NCI-H1436 (cell line): ENCODE data around the gene FLNB.
"Not testable (repeated sequence)": the region's sequence is repeated elsewhere in the genome, so short reads cannot be mapped to it uniquely, and the experiment has no call there.

ENCODE experiments used
- DNase-seq: peaks from one replicate; lab custom pipeline; 2025; lab: John Stamatoyannopoulos, UW

Gene FLNB

GRCh38 chr3:58052373-58053273 is 44.4 kb downstream of the FLNB start:
- DNase-seq: no peak

- DNase-seq: no peak
Measured at GRCh38 chr3:58054652-58055051, 46.4 kb downstream of the FLNB start.

- no peak for DNase-seq
Measured at GRCh38 chr3:58055314-58055713, 47.1 kb downstream of the FLNB start.

GRCh38 chr3:58055891-58056290 is 47.7 kb downstream of the FLNB start:
- not testable (repeated sequence) for DNase-seq

DNA sequence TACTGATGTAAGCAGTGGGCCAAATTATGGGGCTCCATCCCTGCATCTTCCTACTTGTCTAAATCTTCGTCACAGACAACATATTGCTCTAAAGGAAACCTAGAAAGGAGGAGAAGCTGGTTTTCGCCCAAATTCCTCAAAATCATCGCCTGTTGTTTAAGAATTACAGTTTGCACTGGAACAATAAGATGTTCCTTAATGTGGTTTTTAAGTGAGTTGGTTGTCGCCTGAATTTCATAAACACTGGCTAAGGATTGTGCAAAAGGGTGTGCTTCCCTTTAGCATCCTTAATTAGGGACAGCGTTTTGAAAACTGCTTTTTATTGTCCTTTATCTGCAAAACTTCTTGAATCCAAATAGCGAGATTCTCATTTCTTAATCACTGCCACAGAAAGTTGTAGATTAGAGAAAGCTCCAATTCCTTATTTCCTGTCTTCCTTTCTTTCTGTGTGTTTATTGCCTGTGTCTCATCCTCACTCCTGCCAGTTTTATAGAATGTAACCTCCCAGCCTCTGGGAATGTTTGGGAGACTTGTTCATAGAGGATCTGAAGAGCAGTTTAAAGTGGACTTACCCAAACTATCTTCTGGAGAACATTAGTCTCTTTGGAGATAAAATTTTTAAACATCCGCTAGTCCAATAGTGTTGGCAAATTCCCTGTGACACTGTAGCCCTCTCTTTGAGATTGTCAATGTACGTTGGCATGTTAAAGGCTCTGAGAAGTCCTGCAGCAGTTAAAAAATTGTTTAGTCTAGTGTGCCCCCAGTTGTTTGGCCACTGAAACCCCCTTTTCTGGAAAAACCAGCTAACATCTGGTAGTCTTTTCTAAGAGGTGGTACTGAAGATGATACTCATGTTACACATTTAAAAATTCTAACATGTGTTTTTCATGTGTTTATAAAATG is 50.4 kb downstream of the FLNB start:
- DNase-seq: no peak

DNA sequence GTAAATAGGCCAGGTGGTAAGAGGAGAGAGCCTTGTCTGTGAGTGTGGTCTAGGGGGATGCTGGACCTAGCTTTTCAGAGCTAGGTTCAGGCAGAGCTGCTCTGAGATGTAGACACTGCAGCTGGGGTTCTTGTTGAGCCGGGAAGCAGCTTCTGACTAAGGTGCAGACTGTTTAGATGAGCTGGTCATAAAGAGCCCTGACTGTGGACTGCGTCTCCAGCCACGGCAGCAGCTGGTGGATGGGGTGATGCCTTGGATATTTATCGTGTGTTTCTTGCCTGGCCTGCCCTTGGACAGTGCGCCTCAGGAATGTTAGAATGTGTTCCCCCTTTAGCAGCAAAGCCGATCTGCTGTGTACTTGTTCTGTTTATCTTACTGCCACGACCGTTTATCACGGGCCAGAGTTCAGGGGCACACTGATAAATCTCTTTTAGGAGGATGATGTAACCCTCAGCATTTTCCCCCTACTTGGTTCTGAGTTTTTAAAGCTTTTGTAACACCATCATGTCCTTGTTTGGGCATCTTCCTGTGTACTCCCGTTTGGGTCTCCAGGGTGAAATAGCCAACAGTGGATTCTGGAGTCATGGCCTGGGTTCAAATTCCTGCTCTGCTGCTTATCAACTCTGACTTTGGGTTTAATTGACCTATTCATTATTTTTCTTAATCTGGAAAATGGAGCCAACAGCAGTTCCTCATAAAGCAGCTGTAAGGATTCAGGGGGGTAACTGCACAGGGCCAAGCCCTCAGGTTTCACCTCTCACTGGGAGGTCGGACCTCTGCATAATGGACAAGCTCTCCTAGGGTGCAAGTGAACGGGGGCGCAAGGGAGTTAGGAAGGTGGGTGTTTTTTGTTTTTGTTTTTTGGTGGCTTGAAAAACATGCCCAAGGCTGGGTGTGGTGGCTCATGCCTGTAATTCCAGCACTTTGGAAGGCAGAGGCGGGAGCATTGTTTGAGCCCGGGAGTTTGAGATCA is 51.4 kb downstream of the FLNB start:
- DNase-seq: no peak

- DNase-seq: no peak
Measured at GRCh38 chr3:58062472-58062871, 54.2 kb downstream of the FLNB start.

GRCh38 chr3:58063022-58063815 is 55.0 kb downstream of the FLNB start:
- DNase-seq: no peak

DNA sequence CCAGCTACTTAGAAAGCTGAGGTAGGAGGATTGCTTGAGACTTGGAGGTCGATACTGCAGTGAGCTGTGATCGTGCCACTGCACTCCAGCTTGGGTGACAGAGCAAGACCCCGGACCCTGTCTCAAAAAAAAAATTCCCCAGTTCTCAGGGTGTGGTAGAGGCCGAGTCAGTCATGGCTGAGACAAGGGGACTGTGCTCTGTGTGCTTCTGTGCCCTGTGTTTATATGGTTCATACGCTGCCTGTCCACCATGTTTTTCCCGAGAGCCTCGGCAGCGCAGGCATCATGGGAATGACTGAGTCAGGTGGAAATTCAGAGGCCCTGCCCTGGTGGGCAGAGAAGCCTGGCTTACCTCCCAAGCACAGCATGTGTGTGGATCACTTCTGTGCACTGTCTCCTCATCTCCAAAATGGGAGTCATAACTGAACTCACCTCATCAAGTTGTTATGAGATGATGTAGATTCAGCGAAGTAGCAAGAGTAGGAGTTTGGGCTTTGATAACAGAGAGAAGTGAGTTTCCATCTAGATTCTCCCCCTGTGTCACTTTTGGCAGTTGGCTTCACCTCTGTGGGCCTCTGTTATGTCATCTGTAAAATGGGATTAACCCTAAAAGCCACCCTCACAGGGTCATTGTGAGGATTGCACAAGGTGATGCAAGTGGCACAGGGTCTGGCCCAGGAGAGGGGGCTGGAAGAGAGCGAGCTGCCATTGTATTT is 56.9 kb downstream of the FLNB start:
- DNase-seq: no peak

DNA sequence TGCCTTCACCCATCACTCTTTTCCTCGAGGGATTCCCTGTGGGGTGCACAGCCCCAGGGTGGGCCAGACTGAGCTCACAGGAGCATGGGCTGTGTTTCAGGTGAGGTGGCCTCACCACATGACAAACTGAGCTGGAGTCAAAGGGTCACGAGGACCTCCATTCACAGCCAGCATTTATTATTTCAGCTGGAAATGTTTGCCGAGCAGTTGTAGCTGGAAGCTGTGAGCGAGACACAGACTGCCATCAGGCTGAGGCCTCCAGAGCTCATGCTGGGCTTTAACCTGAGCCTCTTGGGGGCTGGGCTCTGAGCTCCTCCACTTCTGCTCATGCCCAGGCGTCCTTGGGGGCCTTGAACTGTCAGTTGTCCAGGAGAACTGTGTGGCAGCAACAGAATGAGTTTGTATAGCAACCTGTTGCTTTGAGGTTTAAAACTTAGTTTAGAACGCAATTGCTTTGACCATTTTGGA is 57.5 kb downstream of the FLNB start:
- no peak for DNase-seq

- no peak for DNase-seq
Measured at GRCh38 chr3:58066842-58067241, 58.6 kb downstream of the FLNB start.

DNA sequence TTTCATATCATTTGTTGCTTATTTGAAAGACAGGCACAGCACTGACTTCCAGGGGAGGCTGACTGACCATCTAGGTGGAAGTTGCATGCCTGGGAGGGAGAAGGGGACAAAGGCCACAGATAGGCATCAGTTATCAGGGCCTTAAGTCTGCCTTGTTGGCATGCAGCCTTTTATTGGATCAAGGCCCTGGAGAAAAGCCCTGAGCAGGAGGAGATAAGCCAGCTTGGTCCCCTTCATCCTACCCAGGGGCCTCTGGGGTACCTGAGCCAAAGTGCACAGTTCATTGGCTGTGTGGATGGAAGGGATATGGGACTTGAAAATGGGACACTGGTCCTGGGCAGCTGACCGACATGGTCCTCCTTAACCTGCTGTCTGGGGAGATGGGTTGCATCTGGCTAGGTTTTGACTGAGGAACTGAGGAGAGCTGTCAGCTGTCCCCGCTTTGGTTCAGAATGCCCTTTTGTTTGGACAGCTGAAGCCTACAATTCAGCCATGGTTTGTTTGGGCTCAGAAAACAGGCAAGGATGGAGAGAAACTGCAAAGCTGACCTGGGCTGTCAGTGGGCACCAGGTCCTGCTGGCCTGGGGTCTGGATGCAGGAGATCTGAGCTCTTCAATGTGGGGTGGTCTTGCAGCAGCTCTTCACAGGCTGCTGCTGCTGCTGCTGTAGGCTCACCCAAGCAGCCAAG is 60.0 kb downstream of the FLNB start:
- no peak for DNase-seq

GRCh38 chr3:58071480-58071971 is 63.3 kb downstream of the FLNB start:
- no peak for DNase-seq

DNA sequence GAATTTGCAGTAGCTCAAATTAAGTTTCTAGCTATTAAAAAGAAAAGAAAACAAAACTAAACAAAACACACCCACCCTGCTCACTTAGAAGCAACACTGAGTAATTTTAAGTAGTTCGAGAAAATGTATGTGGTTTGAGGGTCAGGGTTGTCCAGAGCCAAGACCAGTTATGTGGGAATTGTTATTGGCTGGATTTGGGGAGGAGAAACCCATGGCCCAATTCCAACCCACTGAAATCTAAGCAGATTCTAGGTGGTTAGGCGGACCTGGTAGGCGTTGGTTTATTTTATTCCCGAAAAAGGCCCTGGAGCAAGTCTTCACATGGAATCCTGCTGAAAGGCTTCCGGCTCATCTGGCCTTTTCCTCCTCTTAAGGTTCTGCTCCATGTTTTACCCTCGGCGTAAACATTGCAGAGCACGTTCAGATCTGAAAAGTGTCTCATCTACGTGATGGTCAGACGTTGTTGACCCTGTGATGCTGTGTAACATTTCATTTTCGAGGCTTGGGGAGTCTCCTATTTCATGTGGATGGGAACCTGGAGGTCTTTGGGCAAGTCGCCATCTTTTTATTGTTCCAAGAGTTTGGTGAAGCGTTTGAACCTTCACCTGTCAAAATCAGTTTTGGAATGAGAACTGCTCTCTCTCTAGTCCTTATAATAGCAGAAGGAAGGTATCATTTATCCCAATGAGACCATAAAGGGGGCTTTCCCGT is 64.0 kb downstream of the FLNB start:
- DNase-seq: no peak

DNA sequence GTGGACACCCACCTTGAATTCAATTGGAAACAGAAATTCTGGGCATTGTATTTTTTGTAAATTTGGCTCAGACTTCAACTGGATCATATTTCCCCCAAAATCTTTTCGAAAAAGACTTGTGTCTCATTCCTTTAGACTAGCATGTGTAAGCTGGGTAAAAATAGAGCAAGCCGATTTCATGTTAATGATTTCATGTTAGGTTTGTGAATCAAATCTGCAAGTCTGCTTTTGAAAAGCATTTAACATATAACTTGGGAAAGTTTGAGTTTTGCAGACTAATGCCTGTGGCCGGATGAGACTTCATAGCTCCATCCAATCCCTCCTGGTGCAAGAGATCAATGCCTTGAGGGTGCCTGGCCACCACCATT is 64.5 kb downstream of the FLNB start:
- DNase-seq: no peak

- DNase-seq: no peak
Measured at GRCh38 chr3:58073301-58074108, 65.3 kb downstream of the FLNB start.

- no peak for DNase-seq
Measured at GRCh38 chr3:58074116-58074715, 66.0 kb downstream of the FLNB start.
